ENCODE results near the gene MREG.

MREG gene

DNA sequence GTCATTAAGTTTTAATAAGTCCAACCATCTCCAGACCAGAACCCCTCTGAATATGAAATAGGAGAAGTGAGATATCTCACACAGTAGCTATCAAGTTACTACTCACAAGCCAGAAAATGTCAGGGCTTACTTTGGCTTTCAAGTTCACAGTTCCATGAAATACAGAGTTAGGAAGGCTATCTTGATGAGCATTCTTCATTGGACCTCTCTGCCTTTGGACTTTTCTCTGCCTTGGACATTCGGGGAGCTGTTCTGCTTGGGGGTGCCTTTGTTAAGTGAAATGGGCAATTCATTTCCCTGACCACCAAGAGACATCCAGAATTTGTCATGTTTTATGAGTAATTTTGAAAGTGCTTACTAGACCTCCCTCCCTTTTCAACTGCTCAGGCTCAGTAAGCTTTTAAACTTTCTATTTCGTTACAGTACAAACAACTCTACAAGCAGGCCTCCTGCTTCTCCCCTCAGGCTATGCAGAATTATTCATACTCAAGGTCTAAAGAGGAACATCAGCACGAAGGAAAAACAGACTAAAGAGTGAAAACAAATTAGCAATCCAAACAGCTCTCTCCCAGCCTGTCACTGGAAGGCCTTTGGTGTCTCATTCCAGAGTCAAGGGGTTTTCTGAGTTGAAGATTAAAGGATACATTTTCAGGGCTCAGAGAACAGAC, 95.3 kb downstream of the MREG start:
- TF ChIP-seq, protein P1, sequence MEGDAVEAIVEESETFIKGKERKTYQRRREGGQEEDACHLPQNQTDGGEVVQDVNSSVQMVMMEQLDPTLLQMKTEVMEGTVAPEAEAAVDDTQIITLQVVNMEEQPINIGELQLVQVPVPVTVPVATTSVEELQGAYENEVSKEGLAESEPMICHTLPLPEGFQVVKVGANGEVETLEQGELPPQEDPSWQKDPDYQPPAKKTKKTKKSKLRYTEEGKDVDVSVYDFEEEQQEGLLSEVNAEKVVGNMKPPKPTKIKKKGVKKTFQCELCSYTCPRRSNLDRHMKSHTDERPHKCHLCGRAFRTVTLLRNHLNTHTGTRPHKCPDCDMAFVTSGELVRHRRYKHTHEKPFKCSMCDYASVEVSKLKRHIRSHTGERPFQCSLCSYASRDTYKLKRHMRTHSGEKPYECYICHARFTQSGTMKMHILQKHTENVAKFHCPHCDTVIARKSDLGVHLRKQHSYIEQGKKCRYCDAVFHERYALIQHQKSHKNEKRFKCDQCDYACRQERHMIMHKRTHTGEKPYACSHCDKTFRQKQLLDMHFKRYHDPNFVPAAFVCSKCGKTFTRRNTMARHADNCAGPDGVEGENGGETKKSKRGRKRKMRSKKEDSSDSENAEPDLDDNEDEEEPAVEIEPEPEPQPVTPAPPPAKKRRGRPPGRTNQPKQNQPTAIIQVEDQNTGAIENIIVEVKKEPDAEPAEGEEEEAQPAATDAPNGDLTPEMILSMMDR (IDR thresholded peaks at IDR 0.05; ENCODE audit: low read depth, low read length): no peak
- H3K4me3 ChIP-seq (ENCODE audit: low read depth, low read length): no peak overlapping the region

DNA sequence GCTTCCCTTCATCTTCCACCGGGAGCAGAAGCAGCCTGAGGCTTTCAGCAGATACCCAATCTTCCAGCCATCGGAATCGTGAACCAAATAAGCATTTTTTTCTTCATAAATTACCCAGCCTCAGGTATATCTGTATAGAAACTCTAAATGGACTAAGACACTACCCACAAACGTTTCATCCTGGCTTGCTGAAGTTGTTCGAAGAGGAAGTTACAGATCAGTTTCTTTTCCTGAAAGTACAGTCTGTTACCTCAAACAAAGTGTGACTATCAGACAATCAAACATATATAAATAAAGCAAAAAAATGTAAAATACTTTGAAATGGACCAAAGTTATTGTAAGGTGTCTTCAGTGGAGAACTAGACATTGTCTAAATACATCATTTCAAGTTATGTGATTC, 97.9 kb downstream of the MREG start:
- H3K4me3 ChIP-seq (ENCODE audit: low read depth, low read length): no peak overlapping the region
- TF ChIP-seq, protein P1 (IDR thresholded peaks at IDR 0.05; ENCODE audit: low read depth, low read length): no peak

DNA sequence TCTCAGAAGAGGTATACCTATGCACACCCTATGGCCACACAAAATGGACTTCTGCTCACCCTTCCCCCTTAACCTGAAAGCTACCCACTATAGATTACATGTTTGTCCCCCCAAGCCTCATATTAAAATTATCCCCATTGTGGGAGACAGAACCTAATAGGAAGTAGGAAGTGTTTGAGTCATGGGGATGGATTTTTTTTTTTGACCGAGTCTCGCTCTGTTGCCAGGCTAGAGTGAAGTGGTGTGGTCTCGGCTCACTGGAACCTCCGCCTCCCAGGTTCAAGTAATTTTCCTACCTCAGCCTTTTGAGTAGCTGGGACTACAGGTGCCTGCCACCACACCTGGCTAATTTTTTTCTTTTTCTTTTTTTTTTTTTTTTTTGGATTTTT, 98.6 kb downstream of the MREG start:
- TF ChIP-seq, protein P1 (IDR thresholded peaks at IDR 0.05; ENCODE audit: low read depth, low read length): no peak
- H3K4me3 ChIP-seq (ENCODE audit: low read depth, low read length): no peak overlapping the region

DNA sequence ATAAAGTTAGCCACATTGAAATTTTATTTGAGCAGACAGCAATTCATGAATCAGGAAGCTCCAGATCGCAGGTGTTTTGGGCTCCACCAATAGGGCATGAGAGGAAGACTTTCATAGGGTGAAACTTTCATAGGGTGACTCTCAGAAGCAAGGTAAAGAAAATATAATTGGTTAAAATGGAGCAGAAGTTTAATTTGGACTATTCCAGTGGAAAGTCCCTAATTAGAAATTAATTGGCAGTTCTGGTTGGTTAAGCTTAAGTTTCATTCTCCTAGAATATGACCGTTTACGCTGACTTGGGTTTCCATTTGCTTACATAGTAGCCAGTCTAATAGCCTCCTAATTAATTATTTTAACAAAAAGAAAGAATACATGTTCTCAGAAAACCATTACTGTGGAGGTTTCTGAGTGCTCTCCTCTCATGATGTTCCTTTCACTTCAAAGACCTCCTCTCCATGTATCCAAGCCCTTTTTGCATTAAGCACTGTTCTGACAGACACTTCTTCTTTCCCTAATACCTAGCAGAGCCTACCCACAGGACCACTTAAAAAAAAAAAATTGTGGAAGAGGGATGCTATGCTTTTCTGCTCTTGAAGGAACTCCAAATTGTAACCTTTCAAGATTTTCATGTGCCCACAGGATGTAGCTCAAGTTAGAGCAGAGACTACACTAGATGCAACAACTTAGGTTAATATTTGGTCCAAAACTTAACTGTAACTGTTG, 99.1 kb downstream of the MREG start:
- no peak overlapping the region for H3K4me3 ChIP-seq (ENCODE audit: low read depth, low read length)
- TF ChIP-seq, protein P1 (IDR thresholded peaks at IDR 0.05; ENCODE audit: low read depth, low read length): no peak

DNA sequence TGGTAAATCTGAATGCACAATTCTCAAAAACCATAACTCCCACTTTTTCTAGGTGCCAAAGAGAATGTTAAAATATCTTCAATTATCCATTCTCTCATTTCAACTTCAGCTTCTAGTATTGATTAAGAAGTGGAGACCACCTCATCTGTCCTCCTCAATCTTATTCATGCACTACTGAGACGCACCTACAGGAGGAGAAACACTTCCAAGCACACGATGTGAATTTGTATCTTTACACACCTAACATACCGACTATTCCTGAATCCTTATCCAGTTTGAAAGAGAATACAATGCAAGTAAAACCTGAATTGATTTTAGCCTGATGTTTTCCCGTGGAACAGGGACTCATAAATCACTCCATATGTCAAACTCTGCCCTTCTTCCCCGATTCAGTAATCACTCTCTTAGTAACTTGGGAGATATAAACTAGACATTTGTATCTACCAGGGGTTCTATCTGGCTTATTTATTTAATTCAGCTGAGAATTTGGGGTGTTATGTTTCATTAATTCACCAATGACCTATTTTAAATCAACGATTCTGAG, 101.0 kb downstream of the MREG start:
- TF ChIP-seq, protein P1 (IDR thresholded peaks at IDR 0.05; ENCODE audit: low read depth, low read length): no peak
- H3K4me3 ChIP-seq (ENCODE audit: low read depth, low read length): no peak overlapping the region

DNA sequence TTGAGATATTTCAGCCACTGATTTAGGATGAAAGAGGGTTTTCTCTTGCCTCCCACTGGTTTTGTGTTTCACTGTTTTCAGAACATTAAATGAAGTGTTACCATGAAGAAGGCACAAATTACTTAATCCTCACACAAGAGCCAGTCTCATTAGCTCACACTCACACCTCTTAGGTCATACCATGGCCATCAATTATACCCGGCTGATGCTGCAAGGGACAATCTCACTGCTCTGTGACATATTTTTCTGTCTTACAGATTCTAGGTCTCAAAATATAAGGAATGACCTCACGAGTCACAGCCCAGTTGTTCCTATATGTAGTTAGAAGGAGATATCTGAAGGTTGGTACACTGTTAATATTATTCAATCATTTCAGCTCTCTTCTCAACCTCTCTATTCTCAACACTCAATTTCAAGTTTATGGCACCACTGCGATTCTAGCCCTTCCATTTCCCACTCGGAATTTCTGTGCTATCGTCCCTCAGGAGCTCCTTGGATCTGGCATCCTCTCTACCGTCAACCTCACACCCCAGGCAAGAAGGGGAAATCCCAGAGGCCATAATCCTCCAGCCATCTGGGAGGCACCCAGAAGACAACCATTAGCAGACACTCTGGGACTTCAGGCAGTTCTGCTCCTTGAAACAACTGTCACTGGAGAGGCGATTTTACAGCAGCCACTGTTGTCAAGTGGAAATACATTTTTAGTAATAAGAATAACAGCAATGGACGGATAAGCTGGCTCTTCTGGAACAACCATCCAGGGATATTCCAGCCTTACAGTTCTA, 101.9 kb downstream of the MREG start:
- H3K4me3 ChIP-seq (ENCODE audit: low read depth, low read length): no peak overlapping the region
- TF ChIP-seq, protein P1 (IDR thresholded peaks at IDR 0.05; ENCODE audit: low read depth, low read length): no peak

Measured in WI38 (cell line).